ENCODE data around the gene DBET. TPM values are rescaled to one million over a fixed set of nuclear protein-coding genes. Genes with fewer than 3 reads are reported as not detected.
"Not testable (repeated sequence)": the region's sequence is repeated elsewhere in the genome, so short reads cannot be mapped to it uniquely, and the experiment has no call there.

DBET gene
- total RNA-seq (2022) (not detected in 2 replicates), Bru-seq, nascent RNA (not detected), BruChase-seq, experiment 1, labeled RNA remaining after a 2-hour chase (not detected), BruChase-seq, experiment 2, labeled RNA remaining after a 6-hour chase (not detected)
- long read RNA-seq, result 0 reads

DNA sequence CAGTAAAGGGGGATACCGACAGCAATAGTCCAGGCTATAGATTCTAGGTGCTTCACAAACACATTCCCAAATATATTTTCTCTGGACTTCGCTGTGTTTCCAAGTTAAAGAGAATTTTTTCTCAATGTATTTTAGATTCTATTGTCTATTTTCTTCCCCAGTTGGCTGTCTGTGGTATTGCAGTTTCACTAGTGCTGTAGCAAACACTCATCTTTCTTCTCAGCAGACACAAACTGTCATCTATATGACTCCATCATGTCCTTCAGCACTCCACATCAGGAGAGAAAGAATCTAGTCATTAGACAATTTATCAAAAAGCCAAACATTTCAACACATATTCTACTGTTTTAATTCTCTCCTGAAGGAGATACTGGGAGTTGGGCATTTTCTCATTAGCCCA, at the start of gene DBET:
Gene DBET (plus strand): TSS at position 161 of the 400 bp plus-strand sequence.
- H3K36me3 ChIP-seq (ENCODE audit: control insufficient read depth, insufficient read depth, low read length); H3K36me3 Mint-ChIP-seq (ENCODE audit: insufficient read depth, unreplicated experiment); BruUV-seq (replicated peaks); H3K27ac Mint-ChIP-seq (ENCODE audit: unreplicated experiment); H3K4me1 ChIP-seq; H3K9me3 Mint-ChIP-seq (ENCODE audit: unreplicated experiment); DNase-seq; H3K9me3 ChIP-seq; CTCF ChIA-PET; H3K4me3 Mint-ChIP-seq (ENCODE audit: unreplicated experiment); POLR2A ChIA-PET; H3K4me3 ChIP-seq (ENCODE audit: low read depth, low read length); intact Hi-C loops (cut with micrococcal nuclease; ENCODE audit: unreplicated experiment); H3K27me3 Mint-ChIP-seq (ENCODE audit: insufficient read depth, unreplicated experiment); H3K27me3 ChIP-seq (replicated peaks; ENCODE audit: control insufficient read depth, insufficient read depth, low read length); H3K4me1 Mint-ChIP-seq (ENCODE audit: low read depth, unreplicated experiment): not testable (repeated sequence)

DNA sequence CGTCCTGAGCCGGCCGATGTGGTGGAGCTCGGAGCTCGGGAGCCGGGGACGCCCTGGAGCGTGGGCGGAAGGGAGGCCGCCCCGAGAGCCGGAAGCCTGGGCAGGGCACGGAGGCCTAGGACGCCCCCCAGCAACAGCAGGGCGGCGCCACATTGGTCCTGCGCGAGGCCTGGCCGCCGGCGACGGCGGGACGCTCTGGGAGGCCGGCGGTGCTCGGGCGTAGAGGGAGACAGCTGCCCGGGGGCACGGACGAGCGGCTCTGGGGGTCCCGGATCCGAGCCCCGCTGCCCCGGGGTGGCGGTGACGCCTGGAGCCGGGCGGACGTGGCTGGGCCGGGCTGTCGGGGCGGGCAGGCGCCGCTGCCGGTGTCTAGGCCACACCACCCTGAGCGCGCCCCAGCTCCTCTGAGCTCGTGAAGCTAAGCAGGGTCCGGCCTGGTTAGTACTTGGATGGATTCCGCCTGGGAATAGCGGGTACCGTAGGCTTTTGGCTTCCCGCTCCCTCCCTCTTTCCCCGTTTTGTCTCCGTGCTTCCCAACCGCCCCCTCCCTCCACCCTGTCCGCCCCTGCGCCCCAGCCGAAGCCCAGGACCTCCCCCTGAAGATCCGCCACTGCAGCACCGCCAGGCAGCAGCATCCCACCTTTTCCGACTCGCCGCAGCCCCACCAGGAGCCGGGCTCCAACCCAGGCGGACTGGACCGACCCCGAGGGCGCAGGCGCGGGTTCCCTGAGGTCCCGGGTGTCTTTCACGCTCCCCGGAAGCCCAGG, 49.3 kb upstream of the DBET start:
- Histone ChIP-seq H3K9me3 (no peaks in the 10 kb centered on the region), H3K4me3 (ENCODE audit: low read depth, low read length) (no peak overlapping the region), H3K36me3 (ENCODE audit: control insufficient read depth, insufficient read depth, low read length) (no peaks in the 10 kb centered on the region), H3K4me1 (no peaks in the 10 kb centered on the region), H3K27me3 (replicated peaks; ENCODE audit: control insufficient read depth, insufficient read depth, low read length) (no peaks in the 10 kb centered on the region)
- H3K36me3 Mint-ChIP-seq (ENCODE audit: insufficient read depth, unreplicated experiment), result no peaks in the 10 kb centered on the region
- CTCF ChIA-PET, result no interaction called here
- BruUV-seq (replicated peaks), result no TSS peak
- H3K27ac Mint-ChIP-seq (ENCODE audit: unreplicated experiment), result no peak overlapping the region
- POLR2A ChIA-PET, result no interaction called here
- no peak overlapping the region for H3K4me3 Mint-ChIP-seq (ENCODE audit: unreplicated experiment)
- no peak for DNase-seq
- no peaks in the 10 kb centered on the region for H3K4me1 Mint-ChIP-seq (ENCODE audit: low read depth, unreplicated experiment)
- intact Hi-C loops (cut with micrococcal nuclease; ENCODE audit: unreplicated experiment), result no loop called here
- no peaks in the 10 kb centered on the region for H3K27me3 Mint-ChIP-seq (ENCODE audit: insufficient read depth, unreplicated experiment)
- peaks cover 29% of the 10 kb centered on the region for H3K9me3 Mint-ChIP-seq (ENCODE audit: unreplicated experiment)
- TF ChIP-seq, protein P1, sequence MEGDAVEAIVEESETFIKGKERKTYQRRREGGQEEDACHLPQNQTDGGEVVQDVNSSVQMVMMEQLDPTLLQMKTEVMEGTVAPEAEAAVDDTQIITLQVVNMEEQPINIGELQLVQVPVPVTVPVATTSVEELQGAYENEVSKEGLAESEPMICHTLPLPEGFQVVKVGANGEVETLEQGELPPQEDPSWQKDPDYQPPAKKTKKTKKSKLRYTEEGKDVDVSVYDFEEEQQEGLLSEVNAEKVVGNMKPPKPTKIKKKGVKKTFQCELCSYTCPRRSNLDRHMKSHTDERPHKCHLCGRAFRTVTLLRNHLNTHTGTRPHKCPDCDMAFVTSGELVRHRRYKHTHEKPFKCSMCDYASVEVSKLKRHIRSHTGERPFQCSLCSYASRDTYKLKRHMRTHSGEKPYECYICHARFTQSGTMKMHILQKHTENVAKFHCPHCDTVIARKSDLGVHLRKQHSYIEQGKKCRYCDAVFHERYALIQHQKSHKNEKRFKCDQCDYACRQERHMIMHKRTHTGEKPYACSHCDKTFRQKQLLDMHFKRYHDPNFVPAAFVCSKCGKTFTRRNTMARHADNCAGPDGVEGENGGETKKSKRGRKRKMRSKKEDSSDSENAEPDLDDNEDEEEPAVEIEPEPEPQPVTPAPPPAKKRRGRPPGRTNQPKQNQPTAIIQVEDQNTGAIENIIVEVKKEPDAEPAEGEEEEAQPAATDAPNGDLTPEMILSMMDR (IDR thresholded peaks at IDR 0.05; ENCODE audit: insufficient read depth in 1 of 2, low read depth in 1 of 2, low read length in 1 of 2, severe bottlenecking in 1 of 2, unreplicated experiment in 1 of 2), result no peak

DNA sequence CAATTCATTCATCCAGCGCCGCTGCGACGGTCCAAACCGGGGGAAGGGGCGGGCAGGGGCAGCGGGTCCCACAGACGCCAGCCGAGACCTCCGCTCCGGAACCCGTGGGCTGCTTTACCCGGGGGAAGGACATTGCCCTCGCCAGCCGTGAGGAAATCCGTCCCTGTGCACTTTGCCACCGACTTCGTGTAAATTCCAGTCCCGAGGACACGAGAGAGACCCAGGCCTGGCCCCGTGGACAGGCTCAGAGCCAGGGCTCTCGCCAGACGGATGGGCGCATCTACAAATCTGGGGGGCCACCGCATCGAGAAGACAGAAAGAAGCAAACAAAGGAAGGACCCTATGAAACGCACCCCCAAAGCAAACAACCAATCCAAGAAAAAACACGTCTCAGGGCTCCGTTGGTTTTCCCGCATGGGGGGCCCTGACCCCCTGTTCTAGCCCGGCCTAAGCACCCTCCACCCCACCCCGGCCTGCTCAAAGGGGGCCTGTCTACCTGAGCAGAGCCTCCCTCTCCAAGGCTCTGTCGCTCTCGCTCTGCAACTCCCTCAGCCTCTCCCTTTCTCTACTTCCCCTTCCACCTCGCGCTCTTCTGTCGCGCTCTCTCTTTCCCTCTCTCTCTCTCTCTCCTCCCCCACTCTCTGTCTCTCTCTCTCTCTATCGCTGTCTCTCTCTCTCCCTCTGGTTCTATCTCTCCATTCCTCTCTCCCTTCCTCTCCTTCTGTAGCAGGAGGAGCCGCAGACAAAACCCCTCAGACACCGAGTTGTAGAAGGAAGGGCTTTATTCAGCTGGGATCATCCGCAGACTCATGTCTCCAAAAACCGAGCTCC, 48.5 kb upstream of the DBET start:
- Histone ChIP-seq H3K9me3 (no peaks in the 10 kb centered on the region), H3K27me3 (replicated peaks; ENCODE audit: control insufficient read depth, insufficient read depth, low read length) (no peaks in the 10 kb centered on the region), H3K4me1 (no peaks in the 10 kb centered on the region), H3K36me3 (ENCODE audit: control insufficient read depth, insufficient read depth, low read length) (no peaks in the 10 kb centered on the region), H3K4me3 (ENCODE audit: low read depth, low read length) (no peak overlapping the region)
- peaks cover 31% of the 10 kb centered on the region for H3K9me3 Mint-ChIP-seq (ENCODE audit: unreplicated experiment)
- intact Hi-C loops (cut with micrococcal nuclease; ENCODE audit: unreplicated experiment), result no loop called here
- ChIA-PET POLR2A (no interaction called here), CTCF (no interaction called here)
- H3K27me3 Mint-ChIP-seq (ENCODE audit: insufficient read depth, unreplicated experiment), result no peaks in the 10 kb centered on the region
- no peaks in the 10 kb centered on the region for H3K4me1 Mint-ChIP-seq (ENCODE audit: low read depth, unreplicated experiment)
- TF ChIP-seq, protein P1 (IDR thresholded peaks at IDR 0.05; ENCODE audit: insufficient read depth in 1 of 2, low read depth in 1 of 2, low read length in 1 of 2, severe bottlenecking in 1 of 2, unreplicated experiment in 1 of 2), result no peak
- no peaks in the 10 kb centered on the region for H3K36me3 Mint-ChIP-seq (ENCODE audit: insufficient read depth, unreplicated experiment)
- no peak for DNase-seq
- BruUV-seq (replicated peaks), result no TSS peak
- H3K4me3 Mint-ChIP-seq (ENCODE audit: unreplicated experiment), result no peak overlapping the region
- H3K27ac Mint-ChIP-seq (ENCODE audit: unreplicated experiment), result no peak overlapping the region
